Fibroblast of skin of right quadriceps (primary cell): ENCODE results near the gene BRI3BP.
"Not testable (repeated sequence)": the region's sequence is repeated elsewhere in the genome, so short reads cannot be mapped to it uniquely, and the experiment has no call there.

Experiments used
- DNase-seq: peaks from one replicate; pipeline ENCODE4 v3.0.0-alpha.2; 2013

The BRI3BP gene

GRCh38 chr12:125070112-125070511 lies 76.7 kb downstream of the BRI3BP start:
- no peak for DNase-seq

GRCh38 chr12:125070661-125071390 lies 77.4 kb downstream of the BRI3BP start:
- DNase-seq: no peak

- DNase-seq: no peak
Measured at GRCh38 chr12:125071456-125071855, 78.0 kb downstream of the BRI3BP start.

- DNase-seq: no peak
Measured at GRCh38 chr12:125072496-125072895, 79.1 kb downstream of the BRI3BP start.

GRCh38 chr12:125074294-125074693 lies 80.8 kb downstream of the BRI3BP start:
- not testable (repeated sequence) for DNase-seq

- DNase-seq: no peak
Measured at GRCh38 chr12:125076103-125076502, 82.7 kb downstream of the BRI3BP start.

GRCh38 chr12:125079084-125079483 lies 85.6 kb downstream of the BRI3BP start:
- no peak for DNase-seq

- DNase-seq: no peak
Measured at GRCh38 chr12:125079648-125080645, 86.5 kb downstream of the BRI3BP start.
